ENCODE data around the gene LONP1. TPM values are rescaled to one million over a fixed set of nuclear protein-coding genes. Genes with fewer than 3 reads are reported as not detected.
A peak's percentile ranks its signal among the peaks of the same experiment; 100 is the strongest.

Gene LONP1
- total RNA-seq, 2 donors from 2014 or later: 52.8 to 82.8 TPM

GRCh38 chr19:5681391-5682106 is 38.4 kb downstream of the LONP1 start:
- no peak overlapping the region for H3K27ac ChIP-seq
- TF ChIP-seq CTCF (IDR thresholded peaks at IDR 0.05): no peak
- no peak for DNase-seq (ENCODE audit: low spot score)

DNA sequence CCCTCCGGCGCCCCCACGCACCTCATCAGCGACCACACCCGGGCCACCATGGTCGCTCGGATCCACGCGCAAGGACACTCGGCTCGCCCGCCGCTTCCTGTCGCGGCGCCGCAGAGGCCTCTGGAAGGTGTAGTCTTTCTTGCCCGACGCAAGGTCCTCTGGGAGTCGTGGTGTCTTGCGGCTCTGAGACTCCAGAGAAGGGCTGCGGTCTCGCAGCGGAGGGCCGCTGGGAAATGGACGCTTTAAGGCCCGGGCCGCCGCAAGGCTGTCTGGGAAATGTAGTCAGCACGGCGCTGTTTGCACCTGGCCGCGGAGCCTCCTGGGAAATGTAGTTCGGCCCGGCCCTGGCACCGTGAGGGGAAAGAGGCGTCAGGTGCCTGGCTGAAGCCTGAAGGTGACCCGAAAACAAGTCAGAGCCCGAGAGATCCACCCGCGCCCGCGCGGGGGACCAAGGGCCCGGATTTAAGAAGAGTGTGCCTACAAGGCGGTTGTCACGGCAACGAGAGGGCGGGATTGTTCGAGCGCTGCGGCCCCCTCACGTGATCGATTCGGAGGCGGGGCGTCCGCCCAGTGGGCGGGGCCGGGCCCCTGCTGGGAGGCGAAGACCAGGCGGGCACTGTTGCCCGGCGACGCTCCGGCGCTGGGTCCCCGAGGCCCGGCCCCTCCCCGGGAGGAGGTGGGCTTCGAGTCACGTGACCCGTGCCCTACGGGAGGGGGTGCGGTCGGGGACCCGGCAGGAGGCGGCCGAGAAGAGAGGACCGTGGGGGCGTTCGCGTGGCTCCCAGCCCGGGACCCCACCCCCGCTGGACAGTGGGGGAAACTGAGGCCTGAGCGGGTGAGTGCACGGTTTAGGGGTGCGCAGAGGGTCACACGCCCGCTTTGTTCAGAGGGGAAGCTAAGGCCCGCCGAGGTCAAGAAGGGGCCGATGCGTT is 39.2 kb downstream of the LONP1 start, which contains the start of the genes HSD11B1L and MICOS13:
Gene HSD11B1L (plus strand): TSS at position 591 of the 932 bp plus-strand sequence. CDS start 3,806 bp downstream, outside the sequence.
Gene MICOS13 (minus strand): TSS at position 80 of the 932 bp plus-strand sequence. CDS start 30 bp downstream, at position 50.
- Histone ChIP-seq H3K4me1 (ENCODE audit: control insufficient read depth in 1 of 2, low read depth in 2 of 2) (peaks cover 8 to 18% of the 10 kb centered on the region in 2 donors), H3K27me3 (replicated peaks; ENCODE audit: insufficient read depth) (no peaks in the 10 kb centered on the region), H3K36me3 (peaks cover 5% of the 10 kb centered on the region), H3K9me3 (no peaks in the 10 kb centered on the region), H3K27ac (peak within 1 kb of the TSS; percentile 85), H3K4me3 (peak within 1 kb of the TSS; percentile 98)
- no peak for TF ChIP-seq CTCF (IDR thresholded peaks at IDR 0.05)
- DNase-seq (ENCODE audit: low spot score): peak; percentile 95
- ATAC-seq (ENCODE audit: insufficient number of reproducible peaks, low FRiP score, low read depth): peak; percentile 90

More at GRCh38 chr19:5681391-5682106, 38.4 kb downstream of the LONP1 start:
- H3K9me3 ChIP-seq: no peaks in the 10 kb centered on the region
- peak overlapping the region; percentile 98 for H3K4me3 ChIP-seq
- H3K36me3 ChIP-seq: peaks cover 5% of the 10 kb centered on the region
- peaks cover 12 to 24% of the 10 kb centered on the region in 2 donors for H3K4me1 ChIP-seq (ENCODE audit: control insufficient read depth in 1 of 2, low read depth in 2 of 2)
- no peaks in the 10 kb centered on the region for H3K27me3 ChIP-seq (replicated peaks; ENCODE audit: insufficient read depth)
- no peak for ATAC-seq (ENCODE audit: insufficient number of reproducible peaks, low FRiP score, low read depth)

DNA sequence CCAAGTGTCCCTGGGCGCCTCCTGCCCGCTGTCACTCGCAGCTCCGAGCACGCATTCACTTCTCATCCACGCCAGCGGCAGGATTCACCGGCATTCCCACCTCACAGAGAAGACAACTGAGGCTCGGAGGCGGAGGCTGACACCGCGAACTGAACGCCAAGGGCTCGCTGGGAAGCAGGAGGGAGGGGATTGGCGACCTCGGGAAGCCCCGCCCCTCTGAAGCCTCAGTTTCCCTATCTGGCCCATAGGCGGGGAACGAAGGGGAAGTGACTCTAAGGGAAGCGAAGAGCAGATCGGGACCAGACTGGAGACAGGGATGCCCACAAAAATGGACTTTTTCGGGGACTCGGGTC is 39.9 kb downstream of the LONP1 start:
- peak overlapping the region; percentile 98 for H3K4me3 ChIP-seq
- DNase-seq (ENCODE audit: low spot score) (no peak), ATAC-seq (ENCODE audit: insufficient number of reproducible peaks, low FRiP score, low read depth) (no peak)
- peak overlapping the region; percentile 85 for H3K27ac ChIP-seq
- no peaks in the 10 kb centered on the region for H3K27me3 ChIP-seq (replicated peaks; ENCODE audit: insufficient read depth)
- peaks cover 8 to 18% of the 10 kb centered on the region in 2 donors for H3K4me1 ChIP-seq (ENCODE audit: control insufficient read depth in 1 of 2, low read depth in 2 of 2)
- no peak for TF ChIP-seq CTCF (IDR thresholded peaks at IDR 0.05)
- H3K9me3 ChIP-seq: no peaks in the 10 kb centered on the region
- peaks cover 5% of the 10 kb centered on the region for H3K36me3 ChIP-seq

- H3K36me3 ChIP-seq: peaks cover 5% of the 10 kb centered on the region
- peak overlapping the region; percentile 98 for H3K4me3 ChIP-seq
- H3K4me1 ChIP-seq (ENCODE audit: control insufficient read depth in 1 of 2, low read depth in 2 of 2): peaks cover 8 to 18% of the 10 kb centered on the region in 2 donors
- no peak for TF ChIP-seq CTCF (IDR thresholded peaks at IDR 0.05)
- no peaks in the 10 kb centered on the region for H3K9me3 ChIP-seq
- H3K27ac ChIP-seq: peak overlapping the region; percentile 85
- H3K27me3 ChIP-seq (replicated peaks; ENCODE audit: insufficient read depth): no peaks in the 10 kb centered on the region
- ATAC-seq (ENCODE audit: insufficient number of reproducible peaks, low FRiP score, low read depth) (no peak), DNase-seq (ENCODE audit: low spot score) (no peak)
Measured at GRCh38 chr19:5679289-5680083, 40.5 kb downstream of the LONP1 start.

Data from thoracic aorta (tissue), 2 donors.